GM23338 (cell line): ENCODE data around the gene SLC6A5. TPM values are rescaled to one million over a fixed set of nuclear protein-coding genes. Genes with fewer than 3 reads are reported as not detected.

ENCODE experiments used
- ATAC-seq: fragments of 200-7000 bp; cut with Tn5 transposase; 3 replicates; pipeline ENCODE4 v1.9.1; 2020
- DNase-seq: peaks from one replicate; pipeline ENCODE4 v3.0.0-alpha.2; 2015; ENCODE audit warnings: low spot score
- H2AFZ ChIP-seq: fragments of 200-600 bp; sonication (generic); 2 replicates; pipeline ENCODE4 v1.8.0; 2016; ENCODE audit warnings: antibody characterized with exemption, mild to moderate bottlenecking, moderate library complexity
- H3F3A ChIP-seq: fragments of 200-600 bp; sonication (generic); replicated peaks from 2 replicates; pipeline ENCODE4 v1.8.0; 2017; ENCODE audit warnings: antibody characterized with exemption, mixed run types, low read depth
- H3K27ac ChIP-seq: fragments of 200-600 bp; sonication (generic); 2 replicates; pipeline ENCODE4 v1.6.1; 2016; ENCODE audit warnings: low read depth
- H3K27me3 ChIP-seq: fragments of 200-600 bp; sonication (generic); 2 replicates; pipeline ENCODE4 v1.8.0; 2016; ENCODE audit warnings: mild to moderate bottlenecking, mixed run types, moderate library complexity; ENCODE audit not compliant: insufficient read depth
- H3K36me3 ChIP-seq: fragments of 200-600 bp; sonication (generic); 2 replicates; pipeline ENCODE4 v1.8.0; 2016; ENCODE audit warnings: mild to moderate bottlenecking; ENCODE audit not compliant: insufficient read depth
- H3K4me1 ChIP-seq: fragments of 200-600 bp; sonication (generic); 2 replicates; pipeline ENCODE4 v1.8.0; 2016; ENCODE audit warnings: mild to moderate bottlenecking, moderate library complexity; ENCODE audit not compliant: insufficient read depth
- H3K4me2 ChIP-seq: fragments of 200-600 bp; sonication (generic); 2 replicates; pipeline ENCODE4 v1.7.1; 2017; ENCODE audit warnings: mixed run types
- H3K4me3 ChIP-seq: fragments of 200-600 bp; sonication (generic); 2 replicates; pipeline ENCODE4 v1.6.1; 2016; ENCODE audit warnings: mixed run types
- H3K79me2 ChIP-seq: fragments of 200-600 bp; sonication (generic); replicated peaks from 2 replicates; pipeline ENCODE4 v1.8.0; 2017; ENCODE audit warnings: mild to moderate bottlenecking; ENCODE audit not compliant: insufficient read depth
- H3K9me2 ChIP-seq: fragments of 200-600 bp; sonication (generic); 2 replicates; pipeline ENCODE4 v1.8.0; 2017; ENCODE audit not compliant: insufficient read depth
- H4K20me1 ChIP-seq: fragments of 200-600 bp; sonication (generic); replicated peaks from 2 replicates; pipeline ENCODE4 v1.8.0; 2017; ENCODE audit warnings: mild to moderate bottlenecking; ENCODE audit not compliant: insufficient read depth
- H3K27ac Mint-ChIP-seq: 2 replicates; pipeline ENCODE4 v1.8.0; 2020; ENCODE audit warnings: inconsistent platforms, mild to moderate bottlenecking, moderate library complexity, mixed read lengths
- H3K27me3 Mint-ChIP-seq: 3 replicates; pipeline ENCODE4 v1.8.0; 2022; ENCODE audit warnings: low read depth, mild to moderate bottlenecking, moderate library complexity, mixed read lengths, inconsistent platforms; ENCODE audit not compliant: insufficient read depth, poor library complexity
- H3K36me3 Mint-ChIP-seq: 3 replicates; pipeline ENCODE4 v1.8.0; 2021; ENCODE audit warnings: low read depth, mild to moderate bottlenecking, inconsistent platforms, moderate library complexity, mixed read lengths
- H3K4me1 Mint-ChIP-seq: 3 replicates; pipeline ENCODE4 v1.8.0; 2020; ENCODE audit warnings: mild to moderate bottlenecking, inconsistent platforms, mixed read lengths
- H3K4me3 Mint-ChIP-seq: 3 replicates; pipeline ENCODE4 v1.8.0; 2021; ENCODE audit warnings: moderate library complexity, mild to moderate bottlenecking, inconsistent platforms, mixed read lengths
- H3K9me3 Mint-ChIP-seq: 3 replicates; pipeline ENCODE4 v1.8.0; 2020; ENCODE audit warnings: moderate library complexity, mild to moderate bottlenecking, inconsistent platforms, mixed read lengths
- CREB1 ChIP-seq: fragments of 250-450 bp; sonication (Bioruptor Pico); IDR thresholded peaks from 2 replicates; pipeline ENCODE4 v1.5.0; 2020; ENCODE audit warnings: low read depth, mild to moderate bottlenecking, moderate library complexity
- EZH2phosphoT487 ChIP-seq: fragments of 200-600 bp; sonication (generic); IDR thresholded peaks from one replicate; pipeline ENCODE4 v1.8.1; 2018; ENCODE audit warnings: antibody characterized with exemption; ENCODE audit not compliant: unreplicated experiment
- JUNB ChIP-seq: IDR thresholded peaks from one replicate; pipeline ENCODE4 v1.6.1; 2016; ENCODE audit warnings: antibody characterized with exemption; ENCODE audit not compliant: unreplicated experiment
- POLR2AphosphoS5 ChIP-seq: IDR thresholded peaks from 2 replicates; pipeline ENCODE4 v1.6.1; 2016; ENCODE audit warnings: antibody characterized with exemption, low read depth
- STAT1 ChIP-seq: IDR thresholded peaks from one replicate; pipeline ENCODE4 v1.6.1; 2016; ENCODE audit warnings: antibody characterized with exemption; ENCODE audit not compliant: unreplicated experiment
- ZNF331 ChIP-seq: fragments of 250-450 bp; sonication (Bioruptor Pico); IDR thresholded peaks from 2 replicates; pipeline ENCODE4 v1.5.0; 2020; ENCODE audit warnings: low read depth, mild to moderate bottlenecking, moderate library complexity
- polyA plus RNA-seq: library from polyadenylated mRNA; unstranded; fragments of >200 nt; fragmentation: Nextera tagmentation; extraction: Ambion mirVana; gene quantifications from 2 replicates; pipeline ENCODE4 v1.2.1, GENCODE V29; 2016
- total RNA-seq: library from RNA; depleted of rRNA; stranded (reverse); fragments of >200 nt; shearing (Covaris generic); gene quantifications from 2 replicates; pipeline ENCODE4 v1.2.3, GENCODE V29; 2014
- TF ChIP-seq, protein P1 (sequence below), 2 experiments: fragments of 200-600 bp in 1 of 2; sonication (generic) in 1 of 2; conservative IDR thresholded peaks; 2 replicates each; pipeline versions ENCODE4 v1.5.1 to v1.6.1; 2016 to 2017; ENCODE audit warnings: antibody characterized with exemption in 2 of 2, low read depth in 2 of 2, mild to moderate bottlenecking in 2 of 2, moderate library complexity in 1 of 2
- TF ChIP-seq, protein P2 (sequence below): IDR thresholded peaks from 2 replicates; pipeline ENCODE4 v1.6.1; 2016; ENCODE audit warnings: antibody characterized with exemption
- TF ChIP-seq, protein P3 (sequence below): fragments of 250-450 bp; sonication (Bioruptor Pico); IDR thresholded peaks from 2 replicates; pipeline ENCODE4 v1.5.0; 2020; ENCODE audit warnings: mild to moderate bottlenecking, moderate library complexity

SLC6A5 gene
- total and polyA plus RNA-seq, 2 experiments from 2014 or later: not detected

DNA sequence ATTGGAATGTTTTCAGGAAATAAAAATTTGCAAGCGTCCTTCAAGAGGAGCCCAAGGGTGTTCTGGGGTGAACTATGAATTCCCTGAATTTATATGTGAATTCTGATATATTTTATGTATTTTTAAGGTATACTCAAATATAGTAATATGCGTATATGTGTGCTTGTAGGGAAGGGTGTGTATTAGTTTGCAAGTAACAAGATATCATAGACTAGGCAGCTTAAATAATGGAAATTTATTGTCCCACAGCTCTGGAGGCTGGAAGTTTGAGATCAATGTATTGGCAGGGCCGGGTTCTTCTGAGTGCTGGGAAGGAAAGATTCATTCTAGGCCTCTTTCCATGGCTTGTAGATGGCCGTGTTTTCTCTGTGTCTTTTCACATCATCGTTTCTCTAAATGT, 16.2 kb upstream of the SLC6A5 start:
- H3K27ac Mint-ChIP-seq: no peak overlapping the region
- peaks cover 3% of the 10 kb centered on the region for H3K27me3 Mint-ChIP-seq
- ATAC-seq (no peak), DNase-seq (no peak)
- no peaks in the 10 kb centered on the region for H3K79me2 ChIP-seq
- no peaks in the 10 kb centered on the region for H3F3A ChIP-seq
- no peaks in the 10 kb centered on the region for H3K4me1 ChIP-seq
- no peak overlapping the region for H3K27ac ChIP-seq
- peaks cover 11% of the 10 kb centered on the region; the same call in 1 of the 2 replicates for H3K9me2 ChIP-seq
- no peak overlapping the region for H2AFZ ChIP-seq
- no peaks in the 10 kb centered on the region for H3K4me1 Mint-ChIP-seq
- H4K20me1 ChIP-seq: no peaks in the 10 kb centered on the region
- H3K4me3 Mint-ChIP-seq: no peak overlapping the region
- no peaks in the 10 kb centered on the region for H3K27me3 ChIP-seq
- H3K4me2 ChIP-seq: no peak overlapping the region
- H3K9me3 Mint-ChIP-seq: no peaks in the 10 kb centered on the region
- H3K36me3 Mint-ChIP-seq: no peaks in the 10 kb centered on the region
- TF ChIP-seq JUNB (no peak), POLR2AphosphoS5 (no peak), CREB1 (CRISPR knock-in tag) (no peak)
- TF ChIP-seq, protein P1, sequence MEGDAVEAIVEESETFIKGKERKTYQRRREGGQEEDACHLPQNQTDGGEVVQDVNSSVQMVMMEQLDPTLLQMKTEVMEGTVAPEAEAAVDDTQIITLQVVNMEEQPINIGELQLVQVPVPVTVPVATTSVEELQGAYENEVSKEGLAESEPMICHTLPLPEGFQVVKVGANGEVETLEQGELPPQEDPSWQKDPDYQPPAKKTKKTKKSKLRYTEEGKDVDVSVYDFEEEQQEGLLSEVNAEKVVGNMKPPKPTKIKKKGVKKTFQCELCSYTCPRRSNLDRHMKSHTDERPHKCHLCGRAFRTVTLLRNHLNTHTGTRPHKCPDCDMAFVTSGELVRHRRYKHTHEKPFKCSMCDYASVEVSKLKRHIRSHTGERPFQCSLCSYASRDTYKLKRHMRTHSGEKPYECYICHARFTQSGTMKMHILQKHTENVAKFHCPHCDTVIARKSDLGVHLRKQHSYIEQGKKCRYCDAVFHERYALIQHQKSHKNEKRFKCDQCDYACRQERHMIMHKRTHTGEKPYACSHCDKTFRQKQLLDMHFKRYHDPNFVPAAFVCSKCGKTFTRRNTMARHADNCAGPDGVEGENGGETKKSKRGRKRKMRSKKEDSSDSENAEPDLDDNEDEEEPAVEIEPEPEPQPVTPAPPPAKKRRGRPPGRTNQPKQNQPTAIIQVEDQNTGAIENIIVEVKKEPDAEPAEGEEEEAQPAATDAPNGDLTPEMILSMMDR (conservative IDR thresholded peaks at IDR 0.05; ENCODE audit: low read depth in 2 of 2): no peak
- H3K4me3 ChIP-seq: no peak overlapping the region
- no peaks in the 10 kb centered on the region for H3K36me3 ChIP-seq

DNA sequence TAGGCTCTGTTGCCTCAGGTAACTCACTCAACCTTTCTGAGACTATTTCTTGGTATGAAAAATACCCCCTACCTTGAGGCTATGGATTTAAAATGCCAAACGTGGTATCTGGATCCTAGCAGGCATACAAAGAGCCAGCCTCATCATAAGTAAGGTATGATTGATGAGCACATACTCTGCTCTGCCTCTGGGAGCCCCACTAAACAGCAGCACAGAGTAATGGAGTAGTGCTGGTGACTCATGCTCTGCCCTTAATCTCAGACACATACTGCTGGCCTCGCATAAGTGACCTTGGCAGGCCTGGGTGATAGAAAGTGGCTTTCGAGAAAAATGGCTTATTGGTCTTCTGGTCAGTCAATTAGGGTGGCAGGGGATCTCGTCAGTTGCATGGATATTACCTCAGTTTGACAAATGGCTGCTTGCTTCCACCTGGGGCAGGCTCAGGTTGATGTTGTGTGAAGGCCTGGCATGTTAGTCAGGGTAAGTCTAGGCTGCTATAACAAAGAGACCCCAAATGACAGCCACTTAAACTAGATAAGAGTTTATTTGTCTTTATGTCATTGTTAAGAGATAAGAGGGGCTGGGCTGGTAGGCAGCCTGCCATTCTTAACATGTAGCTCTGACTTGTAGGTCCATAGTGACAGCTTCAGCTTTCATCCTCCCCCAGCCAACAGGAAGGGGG, 15.2 kb upstream of the SLC6A5 start:
- H3F3A ChIP-seq: no peaks in the 10 kb centered on the region
- no peak for ATAC-seq
- H3K36me3 Mint-ChIP-seq: no peaks in the 10 kb centered on the region
- no peak for DNase-seq
- H3K9me2 ChIP-seq: peaks cover 7% of the 10 kb centered on the region; the same call in 1 of the 2 replicates
- no peak overlapping the region for H3K27ac ChIP-seq
- H4K20me1 ChIP-seq: no peaks in the 10 kb centered on the region
- H3K79me2 ChIP-seq: no peaks in the 10 kb centered on the region
- H3K27me3 Mint-ChIP-seq: peaks cover 3% of the 10 kb centered on the region
- H3K4me3 ChIP-seq: no peak overlapping the region
- H3K27ac Mint-ChIP-seq: no peak overlapping the region
- H3K36me3 ChIP-seq: no peaks in the 10 kb centered on the region
- no peaks in the 10 kb centered on the region for H3K4me1 Mint-ChIP-seq
- no peak overlapping the region for H2AFZ ChIP-seq
- no peak overlapping the region for H3K4me2 ChIP-seq
- no peak overlapping the region for H3K4me3 Mint-ChIP-seq
- no peaks in the 10 kb centered on the region for H3K4me1 ChIP-seq
- no peaks in the 10 kb centered on the region for H3K9me3 Mint-ChIP-seq
- H3K27me3 ChIP-seq: no peaks in the 10 kb centered on the region
- TF ChIP-seq ZNF331 (CRISPR knock-in tag) (no peak), JUNB (no peak), EZH2phosphoT487 (no peak), STAT1 (no peak)
- TF ChIP-seq, protein P2, sequence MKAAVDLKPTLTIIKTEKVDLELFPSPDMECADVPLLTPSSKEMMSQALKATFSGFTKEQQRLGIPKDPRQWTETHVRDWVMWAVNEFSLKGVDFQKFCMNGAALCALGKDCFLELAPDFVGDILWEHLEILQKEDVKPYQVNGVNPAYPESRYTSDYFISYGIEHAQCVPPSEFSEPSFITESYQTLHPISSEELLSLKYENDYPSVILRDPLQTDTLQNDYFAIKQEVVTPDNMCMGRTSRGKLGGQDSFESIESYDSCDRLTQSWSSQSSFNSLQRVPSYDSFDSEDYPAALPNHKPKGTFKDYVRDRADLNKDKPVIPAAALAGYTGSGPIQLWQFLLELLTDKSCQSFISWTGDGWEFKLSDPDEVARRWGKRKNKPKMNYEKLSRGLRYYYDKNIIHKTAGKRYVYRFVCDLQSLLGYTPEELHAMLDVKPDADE: no peak
- TF ChIP-seq, protein P3, sequence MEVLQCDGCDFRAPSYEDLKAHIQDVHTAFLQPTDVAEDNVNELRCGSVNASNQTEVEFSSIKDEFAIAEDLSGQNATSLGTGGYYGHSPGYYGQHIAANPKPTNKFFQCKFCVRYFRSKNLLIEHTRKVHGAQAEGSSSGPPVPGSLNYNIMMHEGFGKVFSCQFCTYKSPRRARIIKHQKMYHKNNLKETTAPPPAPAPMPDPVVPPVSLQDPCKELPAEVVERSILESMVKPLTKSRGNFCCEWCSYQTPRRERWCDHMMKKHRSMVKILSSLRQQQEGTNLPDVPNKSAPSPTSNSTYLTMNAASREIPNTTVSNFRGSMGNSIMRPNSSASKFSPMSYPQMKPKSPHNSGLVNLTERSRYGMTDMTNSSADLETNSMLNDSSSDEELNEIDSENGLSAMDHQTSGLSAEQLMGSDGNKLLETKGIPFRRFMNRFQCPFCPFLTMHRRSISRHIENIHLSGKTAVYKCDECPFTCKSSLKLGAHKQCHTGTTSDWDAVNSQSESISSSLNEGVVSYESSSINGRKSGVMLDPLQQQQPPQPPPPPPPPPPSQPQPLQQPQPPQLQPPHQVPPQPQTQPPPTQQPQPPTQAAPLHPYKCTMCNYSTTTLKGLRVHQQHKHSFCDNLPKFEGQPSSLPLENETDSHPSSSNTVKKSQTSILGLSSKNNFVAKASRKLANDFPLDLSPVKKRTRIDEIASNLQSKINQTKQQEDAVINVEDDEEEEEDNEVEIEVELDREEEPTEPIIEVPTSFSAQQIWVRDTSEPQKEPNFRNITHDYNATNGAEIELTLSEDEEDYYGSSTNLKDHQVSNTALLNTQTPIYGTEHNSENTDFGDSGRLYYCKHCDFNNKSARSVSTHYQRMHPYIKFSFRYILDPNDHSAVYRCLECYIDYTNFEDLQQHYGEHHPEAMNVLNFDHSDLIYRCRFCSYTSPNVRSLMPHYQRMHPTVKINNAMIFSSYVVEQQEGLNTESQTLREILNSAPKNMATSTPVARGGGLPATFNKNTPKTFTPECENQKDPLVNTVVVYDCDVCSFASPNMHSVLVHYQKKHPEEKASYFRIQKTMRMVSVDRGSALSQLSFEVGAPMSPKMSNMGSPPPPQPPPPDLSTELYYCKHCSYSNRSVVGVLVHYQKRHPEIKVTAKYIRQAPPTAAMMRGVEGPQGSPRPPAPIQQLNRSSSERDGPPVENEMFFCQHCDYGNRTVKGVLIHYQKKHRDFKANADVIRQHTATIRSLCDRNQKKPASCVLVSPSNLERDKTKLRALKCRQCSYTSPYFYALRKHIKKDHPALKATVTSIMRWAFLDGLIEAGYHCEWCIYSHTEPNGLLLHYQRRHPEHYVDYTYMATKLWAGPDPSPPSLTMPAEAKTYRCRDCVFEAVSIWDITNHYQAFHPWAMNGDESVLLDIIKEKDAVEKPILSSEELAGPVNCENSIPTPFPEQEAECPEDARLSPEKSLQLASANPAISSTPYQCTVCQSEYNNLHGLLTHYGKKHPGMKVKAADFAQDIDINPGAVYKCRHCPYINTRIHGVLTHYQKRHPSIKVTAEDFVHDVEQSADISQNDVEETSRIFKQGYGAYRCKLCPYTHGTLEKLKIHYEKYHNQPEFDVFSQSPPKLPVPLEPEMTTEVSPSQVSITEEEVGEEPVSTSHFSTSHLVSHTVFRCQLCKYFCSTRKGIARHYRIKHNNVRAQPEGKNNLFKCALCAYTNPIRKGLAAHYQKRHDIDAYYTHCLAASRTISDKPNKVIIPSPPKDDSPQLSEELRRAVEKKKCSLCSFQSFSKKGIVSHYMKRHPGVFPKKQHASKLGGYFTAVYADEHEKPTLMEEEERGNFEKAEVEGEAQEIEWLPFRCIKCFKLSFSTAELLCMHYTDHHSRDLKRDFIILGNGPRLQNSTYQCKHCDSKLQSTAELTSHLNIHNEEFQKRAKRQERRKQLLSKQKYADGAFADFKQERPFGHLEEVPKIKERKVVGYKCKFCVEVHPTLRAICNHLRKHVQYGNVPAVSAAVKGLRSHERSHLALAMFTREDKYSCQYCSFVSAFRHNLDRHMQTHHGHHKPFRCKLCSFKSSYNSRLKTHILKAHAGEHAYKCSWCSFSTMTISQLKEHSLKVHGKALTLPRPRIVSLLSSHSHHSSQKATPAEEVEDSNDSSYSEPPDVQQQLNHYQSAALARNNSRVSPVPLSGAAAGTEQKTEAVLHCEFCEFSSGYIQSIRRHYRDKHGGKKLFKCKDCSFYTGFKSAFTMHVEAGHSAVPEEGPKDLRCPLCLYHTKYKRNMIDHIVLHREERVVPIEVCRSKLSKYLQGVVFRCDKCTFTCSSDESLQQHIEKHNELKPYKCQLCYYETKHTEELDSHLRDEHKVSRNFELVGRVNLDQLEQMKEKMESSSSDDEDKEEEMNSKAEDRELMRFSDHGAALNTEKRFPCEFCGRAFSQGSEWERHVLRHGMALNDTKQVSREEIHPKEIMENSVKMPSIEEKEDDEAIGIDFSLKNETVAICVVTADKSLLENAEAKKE: no peak
- TF ChIP-seq, protein P1 (conservative IDR thresholded peaks at IDR 0.05; ENCODE audit: low read depth in 2 of 2): no peak
